Suprapubic skin (tissue), 4 donors: Measurements from ENCODE around the gene PNPLA1. TPM values are rescaled to one million over a fixed set of nuclear protein-coding genes. Genes with fewer than 3 reads are reported as not detected.

Source experiments
- DNase-seq, 2 donors: peaks; one replicate each; pipeline ENCODE4 v3.0.0-alpha.2; 2019; ENCODE audit warnings: low spot score in 2 of 2
- H3K27ac ChIP-seq: fragments of 200-600 bp; sonication (generic); one replicate; pipeline ENCODE4 v1.5.1; 2019
- H3K27me3 ChIP-seq: fragments of 200-600 bp; sonication (generic); one replicate; pipeline ENCODE4 v1.5.1; 2019
- H3K36me3 ChIP-seq: fragments of 200-600 bp; sonication (generic); one replicate; pipeline ENCODE4 v1.5.1; 2019
- H3K4me1 ChIP-seq: fragments of 200-600 bp; sonication (generic); one replicate; pipeline ENCODE4 v1.5.1; 2019
- H3K4me3 ChIP-seq: fragments of 200-600 bp; sonication (generic); one replicate; pipeline ENCODE4 v1.5.1; 2019; ENCODE audit warnings: mild to moderate bottlenecking
- H3K9me3 ChIP-seq: fragments of 200-600 bp; sonication (generic); one replicate; pipeline ENCODE4 v1.5.1; 2019
- CTCF ChIP-seq, 2 donors: fragments of 200-600 bp in 1 of 2; fragments of 450-650 bp in 1 of 2; sonication (generic) in 1 of 2; IDR thresholded peaks; one replicate each; pipeline ENCODE4 v1.5.1; 2016 to 2019; ENCODE audit warnings: antibody characterized with exemption in 2 of 2, mild to moderate bottlenecking in 1 of 2, moderate library complexity in 1 of 2
- EP300 ChIP-seq: sonication (generic); formaldehyde crosslinking; IDR thresholded peaks from one replicate; pipeline ENCODE4 v1.6.1; 2017; ENCODE audit warnings: antibody characterized with exemption
- POLR2A ChIP-seq, 2 donors: fragments of 450-650 bp; IDR thresholded peaks; one replicate each; pipeline ENCODE4 v1.6.1; 2017; ENCODE audit warnings: antibody characterized with exemption in 2 of 2, mild to moderate bottlenecking in 2 of 2, moderate library complexity in 2 of 2
- POLR2AphosphoS5 ChIP-seq, 3 donors: sonication (generic); formaldehyde crosslinking; IDR thresholded peaks; one replicate each; pipeline ENCODE4 v1.6.1; 2017; ENCODE audit warnings: antibody characterized with exemption in 3 of 3
- WGBS: methylation state at CpG from one replicate; pipeline ENCODE4 v1.1.5; 2018; 5-methylcytosine and 5-hydroxymethylcytosine counted together
- total RNA-seq, 4 donors: library from RNA; depleted of rRNA; stranded (reverse); fragments of >200 nt; gene quantifications; one replicate each; pipeline ENCODE4 v1.1.0, GENCODE V29; 2016

The PNPLA1 gene
- total RNA-seq, 4 donors from 2014 or later, result 15.7 to 40.3 (median 32.9) TPM

GRCh38 chr6:36252005-36252404, 17.9 kb upstream of the PNPLA1 start:
- no peaks in the 10 kb centered on the region for H3K36me3 ChIP-seq
- peaks cover 18% of the 10 kb centered on the region for H3K4me1 ChIP-seq
- 87% methylated on average over 2 of the region's 2 CpGs for WGBS
- no peaks in the 10 kb centered on the region for H3K9me3 ChIP-seq
- DNase-seq, result no peak
- H3K27ac ChIP-seq, result no peak overlapping the region
- no peaks in the 10 kb centered on the region for H3K27me3 ChIP-seq
- H3K4me3 ChIP-seq, result no peak overlapping the region
- TF ChIP-seq POLR2AphosphoS5 (IDR thresholded peaks at IDR 0.05) (no peak), CTCF (IDR thresholded peaks at IDR 0.05) (no peak), POLR2A (IDR thresholded peaks at IDR 0.05) (no peak)

GRCh38 chr6:36263390-36264000, 6.4 kb upstream of the PNPLA1 start:
- H3K27ac ChIP-seq, result no peak overlapping the region
- H3K27me3 ChIP-seq, result no peaks in the 10 kb centered on the region
- no peaks in the 10 kb centered on the region for H3K9me3 ChIP-seq
- H3K36me3 ChIP-seq, result no peaks in the 10 kb centered on the region
- TF ChIP-seq CTCF (IDR thresholded peaks at IDR 0.05) (no peak), EP300 (no peak), POLR2A (IDR thresholded peaks at IDR 0.05) (no peak), POLR2AphosphoS5 (IDR thresholded peaks at IDR 0.05) (no peak)
- no peak for DNase-seq
- WGBS, result 80% methylated on average over 9 of the region's 9 CpGs
- no peak overlapping the region for H3K4me3 ChIP-seq
- H3K4me1 ChIP-seq, result peaks cover 17% of the 10 kb centered on the region

- Histone ChIP-seq H3K36me3 (no peaks in the 10 kb centered on the region), H3K27me3 (peaks cover 9% of the 10 kb centered on the region), H3K9me3 (no peaks in the 10 kb centered on the region), H3K4me1 (peaks cover 36% of the 10 kb centered on the region), H3K4me3 (no peak overlapping the region), H3K27ac (no peak overlapping the region)
- DNase-seq, result no peak
- TF ChIP-seq CTCF (IDR thresholded peaks at IDR 0.05) (no peak), EP300 (no peak), POLR2AphosphoS5 (IDR thresholded peaks at IDR 0.05) (no peak), POLR2A (IDR thresholded peaks at IDR 0.05) (no peak)
- WGBS, result 78% methylated on average over 1 of the region's 1 CpG
Measured at GRCh38 chr6:36265744-36266143, 4.1 kb upstream of the PNPLA1 start.

GRCh38 chr6:36266913-36267644, 2.8 kb upstream of the PNPLA1 start:
- WGBS, result 70% methylated on average over 9 of the region's 13 CpGs
- Histone ChIP-seq H3K4me1 (peaks cover 41% of the 10 kb centered on the region), H3K36me3 (no peaks in the 10 kb centered on the region), H3K4me3 (no peak overlapping the region), H3K27me3 (peaks cover 15% of the 10 kb centered on the region), H3K27ac (peak overlapping the region; percentile 69), H3K9me3 (no peaks in the 10 kb centered on the region)
- no peak for DNase-seq
- TF ChIP-seq POLR2A (IDR thresholded peaks at IDR 0.05), result no peak

GRCh38 chr6:36267731-36268477, 2.0 kb upstream of the PNPLA1 start:
- no peak for TF ChIP-seq CTCF (IDR thresholded peaks at IDR 0.05)
- no peak for TF ChIP-seq EP300
- TF ChIP-seq POLR2A (IDR thresholded peaks at IDR 0.05), result no peak
- TF ChIP-seq POLR2AphosphoS5 (IDR thresholded peaks at IDR 0.05), result no peak
- whole genome bisulfite sequencing, result 81% methylated on average over 4 of the region's 4 CpGs
- peaks cover 41% of the 10 kb centered on the region for H3K4me1 ChIP-seq

More at GRCh38 chr6:36267731-36268477, 2.0 kb upstream of the PNPLA1 start:
- Histone ChIP-seq H3K27ac (peak overlapping the region; percentile 69), H3K4me3 (no peak overlapping the region), H3K9me3 (no peaks in the 10 kb centered on the region), H3K36me3 (no peaks in the 10 kb centered on the region), H3K27me3 (peaks cover 15% of the 10 kb centered on the region)
- no peak for DNase-seq
